MCF 10A (cell line): Measurements from ENCODE around the gene GLIS2. TPM values are rescaled to one million over a fixed set of nuclear protein-coding genes. Genes with fewer than 3 reads are reported as not detected.

ENCODE experiments used
- BruUV-seq: library from RNA; stranded (reverse); fragments of 400-500 nt; replicated peaks from 2 replicates; lab custom pipeline; 2021; lab: Mats Ljungman, UMichigan
- CTCF ChIA-PET: fragments of 300-600 bp; sonication (Branson Sonifier 250); formaldehyde crosslinking; extraction: SDS; loops from one replicate; lab custom pipeline; 2021; ENCODE audit warnings: antibody characterized with exemption, inconsistent platforms; lab: Yijun Ruan, JAX
- POLR2A ChIA-PET: fragments of 300-600, 350-650 bp; sonication (Branson Sonifier 250); formaldehyde crosslinking; extraction: SDS; loops from one replicate; lab custom pipeline; 2020; ENCODE audit warnings: antibody characterized with exemption, inconsistent platforms; lab: Yijun Ruan, JAX
- DNase-seq: peaks from one replicate; pipeline ENCODE4 v3.0.0-alpha.2; 2018; ENCODE audit not compliant: unreplicated experiment
- H3K27ac Mint-ChIP-seq: one replicate; pipeline ENCODE4 v1.8.0; 2022; ENCODE audit warnings: mild to moderate bottlenecking, low read depth, mixed read lengths; ENCODE audit not compliant: unreplicated experiment
- H3K27me3 Mint-ChIP-seq: one replicate; pipeline ENCODE4 v1.8.0; 2022; ENCODE audit warnings: mixed read lengths; ENCODE audit not compliant: insufficient read depth, unreplicated experiment
- H3K36me3 Mint-ChIP-seq: one replicate; pipeline ENCODE4 v1.8.0; 2022; ENCODE audit warnings: mild to moderate bottlenecking, moderate library complexity, mixed read lengths; ENCODE audit not compliant: insufficient read depth, unreplicated experiment
- H3K4me1 Mint-ChIP-seq: one replicate; pipeline ENCODE4 v1.8.0; 2022; ENCODE audit warnings: mixed read lengths; ENCODE audit not compliant: insufficient read depth, unreplicated experiment
- H3K4me3 Mint-ChIP-seq: one replicate; pipeline ENCODE4 v1.8.0; 2022; ENCODE audit warnings: mild to moderate bottlenecking, moderate library complexity, mixed read lengths; ENCODE audit not compliant: unreplicated experiment
- H3K9me3 Mint-ChIP-seq: one replicate; pipeline ENCODE4 v1.8.0; 2022; ENCODE audit warnings: mixed read lengths; ENCODE audit not compliant: unreplicated experiment
- intact Hi-C: fragments of 100-400 bp; cut with micrococcal nuclease; formaldehyde crosslinking; loops from 2 replicates; pipeline ENCODE4 v1.14.1; 2022
- total RNA-seq: library from RNA; stranded (reverse); gene quantifications from 2 replicates; pipeline ENCODE4 v1.2.3, GENCODE V29; 2022
- TF ChIP-seq, protein P1 (sequence below): fragments of 200-600 bp; IDR thresholded peaks from one replicate; pipeline ENCODE4 v1.8.0; 2022; ENCODE audit warnings: antibody characterized with exemption, mild to moderate bottlenecking; ENCODE audit not compliant: unreplicated experiment

GLIS2 gene
- total RNA-seq, 1 experiment from 2014 or later: 14.7 TPM

DNA sequence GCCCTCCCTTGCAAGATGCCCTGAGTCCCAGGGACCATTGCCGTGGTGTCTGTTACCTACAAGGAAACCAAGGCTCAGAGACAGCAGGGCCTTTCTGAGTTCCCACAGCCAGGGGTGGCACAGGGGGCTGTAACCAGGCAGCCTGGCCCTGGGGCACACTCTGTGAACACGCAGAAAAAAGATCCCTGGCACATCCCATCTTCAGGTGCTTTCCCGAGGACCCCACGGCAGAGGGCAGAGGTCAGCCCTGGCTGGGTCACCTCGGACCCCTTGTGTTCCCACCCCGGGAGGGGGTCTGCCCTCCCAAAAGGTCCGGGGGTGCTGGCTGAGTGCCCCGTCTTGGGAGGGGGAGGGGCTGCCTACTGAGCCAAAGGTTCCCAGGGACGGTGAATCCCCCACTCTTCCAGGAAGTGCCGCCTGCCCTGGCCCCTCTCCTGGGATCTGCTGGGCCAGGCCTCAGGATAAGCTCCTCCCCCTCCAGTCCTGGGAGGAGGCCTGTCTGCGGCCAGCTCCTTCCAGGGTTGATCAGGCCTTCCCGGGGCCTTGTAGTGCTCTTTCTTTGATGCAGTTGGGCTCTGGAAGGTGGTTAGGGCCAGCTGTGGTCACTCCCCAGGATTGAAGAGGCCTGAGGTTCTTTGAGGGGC is 8.1 kb downstream of the GLIS2 start:
- Mint-ChIP-seq H3K4me1 (peaks cover 5% of the 10 kb centered on the region), H3K27me3 (no peaks in the 10 kb centered on the region), H3K4me3 (no peak overlapping the region), H3K27ac (no peak overlapping the region), H3K36me3 (no peaks in the 10 kb centered on the region), H3K9me3 (no peaks in the 10 kb centered on the region)
- BruUV-seq: no TSS peak
- intact Hi-C loops: no loop called here
- no peak for DNase-seq
- CTCF ChIA-PET: interaction anchor here (0.6 to 1.2 kb wide), 7 partner anchors 15 to 410 kb away, joined by 3 read pairs; partner anchors contain the start of genes ANKS3 and DNAAF8
- TF ChIP-seq, protein P1, sequence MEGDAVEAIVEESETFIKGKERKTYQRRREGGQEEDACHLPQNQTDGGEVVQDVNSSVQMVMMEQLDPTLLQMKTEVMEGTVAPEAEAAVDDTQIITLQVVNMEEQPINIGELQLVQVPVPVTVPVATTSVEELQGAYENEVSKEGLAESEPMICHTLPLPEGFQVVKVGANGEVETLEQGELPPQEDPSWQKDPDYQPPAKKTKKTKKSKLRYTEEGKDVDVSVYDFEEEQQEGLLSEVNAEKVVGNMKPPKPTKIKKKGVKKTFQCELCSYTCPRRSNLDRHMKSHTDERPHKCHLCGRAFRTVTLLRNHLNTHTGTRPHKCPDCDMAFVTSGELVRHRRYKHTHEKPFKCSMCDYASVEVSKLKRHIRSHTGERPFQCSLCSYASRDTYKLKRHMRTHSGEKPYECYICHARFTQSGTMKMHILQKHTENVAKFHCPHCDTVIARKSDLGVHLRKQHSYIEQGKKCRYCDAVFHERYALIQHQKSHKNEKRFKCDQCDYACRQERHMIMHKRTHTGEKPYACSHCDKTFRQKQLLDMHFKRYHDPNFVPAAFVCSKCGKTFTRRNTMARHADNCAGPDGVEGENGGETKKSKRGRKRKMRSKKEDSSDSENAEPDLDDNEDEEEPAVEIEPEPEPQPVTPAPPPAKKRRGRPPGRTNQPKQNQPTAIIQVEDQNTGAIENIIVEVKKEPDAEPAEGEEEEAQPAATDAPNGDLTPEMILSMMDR: no peak
- POLR2A ChIA-PET: interaction anchor here (0.8 kb wide), 1 partner anchor 126 kb away, joined by 4 read pairs; no protein-coding TSS in a partner anchor

DNA sequence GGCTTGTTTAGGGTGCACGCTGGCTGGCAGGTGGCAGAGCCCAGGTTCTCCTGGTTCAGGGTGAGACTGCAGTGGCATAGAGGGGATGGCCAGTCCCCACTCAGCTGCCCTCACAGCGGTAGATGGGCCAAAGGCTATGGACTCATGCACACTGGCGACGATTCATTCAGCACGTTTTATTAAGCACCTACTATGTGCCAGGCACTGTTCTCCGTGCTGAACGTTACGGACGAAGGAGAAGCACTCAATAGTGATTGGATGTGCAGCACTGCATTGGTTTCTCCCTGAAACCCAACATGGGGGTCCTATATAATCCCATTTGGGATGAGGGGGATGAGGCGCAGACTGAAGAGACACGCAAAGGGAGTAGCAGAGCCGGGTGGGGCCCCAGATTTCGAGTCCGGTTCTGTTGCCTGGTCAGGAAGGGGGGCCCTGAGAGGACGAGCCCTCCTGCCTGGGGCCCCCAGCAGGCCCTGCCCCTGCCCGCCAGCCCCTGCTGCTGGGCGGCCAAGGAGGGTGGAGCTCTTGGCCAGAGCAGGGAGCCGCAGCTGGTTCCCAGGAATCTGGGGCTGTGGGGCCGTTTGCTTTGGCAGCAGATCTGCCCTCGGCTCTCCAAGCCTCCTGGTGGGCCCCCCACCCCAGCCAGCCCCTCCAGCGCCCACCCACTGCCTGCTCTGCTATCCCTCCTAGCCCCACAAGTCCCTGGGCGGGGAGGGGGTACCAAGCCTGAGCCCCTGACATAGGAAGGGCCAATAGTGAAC is 8.8 kb downstream of the GLIS2 start:
- CTCF ChIA-PET: interaction anchor here (0.6 to 1.1 kb wide), 5 partner anchors 35 to 410 kb away, joined by 3 read pairs; partner anchors contain the start of genes ANKS3 and DNAAF8
- Mint-ChIP-seq H3K36me3 (no peaks in the 10 kb centered on the region), H3K27ac (no peak overlapping the region), H3K4me1 (peaks cover 5% of the 10 kb centered on the region), H3K27me3 (no peaks in the 10 kb centered on the region), H3K9me3 (no peaks in the 10 kb centered on the region), H3K4me3 (no peak overlapping the region)
- TF ChIP-seq, protein P1: no peak
- no TSS peak for BruUV-seq
- POLR2A ChIA-PET: interaction anchor here (1.3 kb wide), 1 partner anchor 51 kb away, joined by 3 read pairs; no protein-coding TSS in a partner anchor
- intact Hi-C loops: no loop called here
- DNase-seq: no peak

DNA sequence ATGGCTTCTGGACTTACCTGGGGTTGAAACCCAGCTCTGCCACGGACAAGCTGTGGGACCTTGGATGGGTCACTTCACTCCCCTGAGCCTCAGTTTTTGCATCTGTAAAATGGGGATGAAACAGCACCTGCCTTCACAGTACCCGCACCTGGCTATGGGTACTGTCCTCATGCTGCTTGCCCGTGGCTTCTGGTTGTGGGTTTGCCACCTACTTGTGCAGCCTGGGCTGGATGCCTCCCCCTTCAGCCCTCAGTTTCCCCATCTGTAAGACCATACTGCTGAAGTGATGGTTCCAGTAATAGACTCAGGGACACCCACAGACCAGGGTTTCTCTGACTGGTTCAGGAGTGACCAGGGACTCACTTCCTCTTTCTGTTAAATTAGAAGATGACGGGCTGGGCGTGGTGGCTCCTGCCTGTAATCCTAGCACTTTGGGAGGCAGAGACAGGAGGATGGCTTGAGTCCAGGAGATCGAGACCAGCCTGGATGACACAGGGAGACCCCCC is 9.4 kb downstream of the GLIS2 start:
- no peaks in the 10 kb centered on the region for H3K36me3 Mint-ChIP-seq
- ChIA-PET CTCF (interaction anchor here (1.0 to 1.6 kb wide), 2 partner anchors 37 to 71 kb away, joined by 3 to 6 read pairs; no protein-coding TSS in a partner anchor), POLR2A (interaction anchor here (1.1 to 1.3 kb wide), 2 partner anchors 9 to 52 kb away, joined by 3 to 4 read pairs; partner anchors contain the start of gene GLIS2)
- no peak overlapping the region for H3K27ac Mint-ChIP-seq
- no peaks in the 10 kb centered on the region for H3K9me3 Mint-ChIP-seq
- H3K4me1 Mint-ChIP-seq: peaks cover 5% of the 10 kb centered on the region
- TF ChIP-seq, protein P1: no peak
- DNase-seq: no peak
- H3K27me3 Mint-ChIP-seq: no peaks in the 10 kb centered on the region
- no peak overlapping the region for H3K4me3 Mint-ChIP-seq
- intact Hi-C loops: no loop called here
- no TSS peak for BruUV-seq
